Endothelial cell of umbilical vein (primary cell): ENCODE results near the gene SLC44A1. TPM values are rescaled to one million over a fixed set of nuclear protein-coding genes. Genes with fewer than 3 reads are reported as not detected.

Experiments
- BruUV-seq: library from RNA; stranded (reverse); fragments of 400-500 nt; replicated peaks from 2 replicates; lab custom pipeline; 2021; lab: Mats Ljungman, UMichigan
- CTCF ChIA-PET: fragments of 300-600, 350-600 bp; sonication (Branson Sonifier 250); formaldehyde crosslinking; loops from one replicate; lab custom pipeline; 2021; ENCODE audit warnings: antibody characterized with exemption, inconsistent platforms; lab: Charles Lee
- POLR2A ChIA-PET: fragments of 300-600, 350-600 bp; sonication (Branson Sonifier 250); formaldehyde crosslinking; loops from one replicate; lab custom pipeline; 2021; ENCODE audit warnings: antibody characterized with exemption, inconsistent platforms; lab: Charles Lee
- DNase-seq: peaks from one replicate; pipeline ENCODE4 v3.0.0-alpha.2; 2011; ENCODE audit warnings: low read depth, low spot score
- FAIRE-seq: peaks from 2 replicates; lab custom pipeline; 2011; peaks lifted over from hg19 to GRCh38; lab: Jason Lieb, UNC
- H2AFZ ChIP-seq: 2 replicates; pipeline ENCODE4 v1.6.0; 2012; ENCODE audit warnings: low read depth, low read length, control low read depth, inconsistent platforms
- H3K27ac ChIP-seq: 2 replicates; pipeline ENCODE4 v1.5.1; 2011; ENCODE audit warnings: low read depth, mild to moderate bottlenecking, control low read depth, low read length, moderate library complexity; ENCODE audit not compliant: insufficient read depth
- H3K27me3 ChIP-seq, 2 experiments: 2 replicates each; pipeline versions ENCODE4 v1.6.0 to v1.6.1; 2011; ENCODE audit warnings: low read length in 2 of 2, mixed read lengths in 1 of 2; ENCODE audit not compliant: control insufficient read depth in 2 of 2, insufficient read depth in 2 of 2
- H3K36me3 ChIP-seq, 2 experiments: 2 replicates in 1 of 2; 3 replicates in 1 of 2; pipeline ENCODE4 v1.5.1; 2011; ENCODE audit warnings: low read length in 2 of 2, mild to moderate bottlenecking in 1 of 2, moderate library complexity in 1 of 2; ENCODE audit not compliant: control insufficient read depth in 2 of 2, insufficient read depth in 2 of 2; ENCODE audit errors: extremely low read depth in 1 of 2
- H3K4me1 ChIP-seq: 3 replicates; pipeline ENCODE4 v1.5.1; 2011; ENCODE audit warnings: mild to moderate bottlenecking, low read length; ENCODE audit not compliant: control insufficient read depth, insufficient read depth; ENCODE audit errors: extremely low read depth
- H3K4me2 ChIP-seq: 2 replicates; pipeline ENCODE4 v1.6.1; 2011; ENCODE audit warnings: low read length, control low read depth, mixed read lengths; ENCODE audit not compliant: insufficient read depth
- H3K4me3 ChIP-seq, 3 experiments: fragments of 200-600 bp in 1 of 3; sonication (generic), shearing (Covaris generic) in 1 of 3; replicated peaks in 1 of 3; 2 replicates each; pipeline ENCODE4 v1.5.1; 2011 to 2016; ENCODE audit warnings: control low read depth in 3 of 3, low read length in 3 of 3, mild to moderate bottlenecking in 2 of 3, inconsistent platforms in 1 of 3, low read depth in 1 of 3, moderate library complexity in 1 of 3; ENCODE audit not compliant: insufficient read depth in 1 of 3
- H3K79me2 ChIP-seq: 2 replicates; pipeline ENCODE4 v1.6.0; 2012; ENCODE audit warnings: low read length, inconsistent platforms; ENCODE audit not compliant: control insufficient read depth, insufficient read depth
- H3K9ac ChIP-seq: replicated peaks from 2 replicates; pipeline ENCODE3; 2011; ENCODE audit warnings: low read length, control low read depth; ENCODE audit not compliant: insufficient read depth; ENCODE audit errors: extremely low read depth
- H3K9me1 ChIP-seq: replicated peaks from 3 replicates; pipeline ENCODE4 v1.6.0; 2011; ENCODE audit warnings: mild to moderate bottlenecking, low read length; ENCODE audit not compliant: control insufficient read depth, insufficient read depth; ENCODE audit errors: extremely low read depth
- H3K9me3 ChIP-seq: replicated peaks from 2 replicates; pipeline ENCODE4 v1.5.1; 2012; ENCODE audit warnings: low read length, inconsistent platforms; ENCODE audit not compliant: control insufficient read depth, insufficient read depth
- H4K20me1 ChIP-seq: replicated peaks from 2 replicates; pipeline ENCODE3; 2011; ENCODE audit warnings: mild to moderate bottlenecking, low read length; ENCODE audit not compliant: control insufficient read depth, insufficient read depth; ENCODE audit errors: extremely low read depth
- GATA2 ChIP-seq: IDR thresholded peaks from 2 replicates; pipeline ENCODE4 v1.7.0; 2011; ENCODE audit warnings: low read depth, mild to moderate bottlenecking, moderate library complexity, mixed read lengths, low read length; ENCODE audit not compliant: insufficient read length, insufficient read depth
- JUN ChIP-seq: IDR thresholded peaks from 2 replicates; pipeline ENCODE4 v1.6.1; 2011; ENCODE audit warnings: borderline replicate concordance, low read depth; ENCODE audit not compliant: insufficient read length, insufficient read depth
- MYC ChIP-seq: IDR thresholded peaks from one replicate; pipeline ENCODE4 v1.6.1; 2011; ENCODE audit warnings: mild to moderate bottlenecking, low read depth, low read length
- POLR2A ChIP-seq: IDR thresholded peaks from 2 replicates; pipeline ENCODE4 v1.6.1; 2012; ENCODE audit warnings: low read depth, mild to moderate bottlenecking, control low read depth, low read length
- POLR2AphosphoS5 ChIP-seq: IDR thresholded peaks from 2 replicates; pipeline ENCODE4 v1.6.1; 2012; ENCODE audit warnings: low read depth, mild to moderate bottlenecking, control low read depth, low read length, moderate library complexity; ENCODE audit not compliant: insufficient read depth
- dilution Hi-C: fragments of 300-500 bp; cut with MboI; formaldehyde crosslinking; loops from one replicate; pipeline ENCODE4 v1.15.0; 2019; ENCODE audit warnings: low sequenced_read_pairs; ENCODE audit not compliant: extremely low pct_ligation_motif_present
- intact Hi-C: fragments of 100-400 bp; cut with micrococcal nuclease; formaldehyde crosslinking; loops from one replicate; pipeline ENCODE4 v1.10.0; 2022
- polyA plus RNA-seq, 4 experiments: library from polyadenylated mRNA; depleted of rRNA in 3 of 4; stranded (reverse) in 3 of 4; unstranded in 1 of 4; fragments of >200 nt; gene quantifications; 2 replicates each; pipeline versions ENCODE4 v1.2.1 to v1.2.3, GENCODE V29; 2011 to 2012; ENCODE audit warnings: missing spikeins in 1 of 4
- total RNA-seq: library from RNA; stranded (reverse); gene quantifications from 2 replicates; pipeline ENCODE4 v1.2.3, GENCODE V29; 2021
- TF ChIP-seq, protein P1 (sequence below), 2 donors: IDR thresholded peaks; 1 replicate in 1 of 2; 2 replicates in 1 of 2; pipeline ENCODE4 v1.5.1; 2011; ENCODE audit warnings: low read length in 2 of 2, mild to moderate bottlenecking in 2 of 2, moderate library complexity in 2 of 2, control low read depth in 1 of 2, inconsistent platforms in 1 of 2, low read depth in 1 of 2; ENCODE audit not compliant: insufficient read depth in 1 of 2; ENCODE audit errors: extremely low read depth in 1 of 2

SLC44A1 gene
- total and polyA plus RNA-seq, 2 donors (not counting 3 experiments of a cell fraction or from before 2014, with no cell fraction given) = 16.1 to 37.7 TPM

DNA sequence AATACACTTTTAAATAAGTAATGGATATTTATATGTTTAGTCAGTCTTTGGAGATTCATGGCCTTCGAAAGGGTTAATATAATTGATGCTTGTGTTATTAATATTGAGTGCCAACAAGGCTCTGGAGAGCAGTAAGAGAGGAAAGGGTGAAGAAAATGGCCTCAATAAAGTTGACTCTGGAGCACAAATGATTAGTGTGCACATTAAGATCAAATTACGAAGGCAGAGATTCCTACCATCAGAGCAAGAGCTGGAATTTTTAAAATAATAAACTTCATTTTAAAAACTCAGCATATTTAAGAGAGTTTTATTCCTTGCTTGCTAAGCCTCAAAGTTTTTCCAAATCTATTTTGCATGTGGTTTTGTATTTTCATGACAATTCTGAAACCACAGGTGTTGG, 14.8 kb downstream of the SLC44A1 start:
- dilution Hi-C loops = no loop called here
- Histone ChIP-seq H3K4me1 (peaks cover 10% of the 10 kb centered on the region), H2AFZ (no peak overlapping the region), H3K27me3 (no peaks in the 10 kb centered on the region), H4K20me1 (peaks cover 2% of the 10 kb centered on the region), H3K9me1 (no peaks in the 10 kb centered on the region), H3K4me2 (no peak overlapping the region), H3K27ac (no peak overlapping the region), H3K9ac (no peak overlapping the region), H3K9me3 (no peaks in the 10 kb centered on the region), H3K79me2 (peaks cover 3% of the 10 kb centered on the region), H3K36me3 (no peaks in the 10 kb centered on the region), H3K4me3 (no peak overlapping the region)
- POLR2A ChIA-PET = no interaction called here
- DNase-seq = no peak
- BruUV-seq = no TSS peak
- TF ChIP-seq POLR2A = no peak
- no peak for TF ChIP-seq MYC
- intact Hi-C loops = no loop called here
- CTCF ChIA-PET = no interaction called here
- FAIRE-seq = no peak

DNA sequence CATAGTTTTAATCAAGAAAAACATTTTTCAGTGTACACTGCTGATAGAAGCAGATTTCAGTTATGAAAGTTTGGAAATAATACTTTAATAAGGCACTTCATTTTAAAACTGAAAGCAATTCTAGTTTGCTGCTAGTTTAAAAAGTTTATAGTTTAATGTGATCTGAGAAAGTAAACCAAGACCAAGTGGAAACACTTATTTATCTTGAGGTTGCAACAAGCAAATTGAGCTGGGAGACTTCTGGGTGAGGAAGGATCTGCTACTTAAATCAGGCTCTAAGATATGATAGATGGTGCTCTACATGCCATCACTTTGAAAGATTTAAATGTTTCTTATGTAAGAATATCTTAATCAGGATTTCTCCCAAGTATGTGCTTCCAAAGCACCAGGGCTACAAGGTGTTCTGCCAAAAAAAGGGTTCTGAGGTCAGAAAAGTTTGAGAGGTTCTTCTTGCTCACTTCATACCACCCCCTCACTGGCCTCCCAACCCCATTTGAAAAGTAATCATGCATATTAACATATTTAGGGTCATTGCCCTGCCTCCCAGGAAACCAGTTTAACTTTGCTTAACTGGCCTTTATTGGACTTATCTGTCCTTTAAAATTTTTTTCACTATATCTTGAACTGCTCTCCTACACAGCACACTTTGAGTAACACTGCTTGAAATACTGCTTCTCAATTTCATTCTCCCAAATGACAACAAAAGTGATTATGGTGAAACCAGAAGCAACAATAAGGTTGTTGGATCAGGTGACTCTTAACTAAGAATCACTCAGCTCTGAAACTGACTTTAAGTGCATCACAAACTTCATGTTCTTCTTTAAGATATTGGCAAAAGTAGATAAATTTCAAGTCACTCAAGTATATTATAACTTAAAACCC, 15.5 kb downstream of the SLC44A1 start:
- ChIA-PET POLR2A (no interaction called here), CTCF (no interaction called here)
- DNase-seq (no peak), FAIRE-seq (no peak)
- intact Hi-C loops (no loop called here), dilution Hi-C loops (no loop called here)
- Histone ChIP-seq H3K27me3 (no peaks in the 10 kb centered on the region), H3K9ac (no peak overlapping the region), H3K4me3 (no peak overlapping the region), H3K9me3 (no peaks in the 10 kb centered on the region), H3K4me2 (no peak overlapping the region), H3K79me2 (peaks cover 2% of the 10 kb centered on the region), H4K20me1 (peaks cover 2% of the 10 kb centered on the region), H3K27ac (no peak overlapping the region), H3K36me3 (no peaks in the 10 kb centered on the region), H2AFZ (no peak overlapping the region), H3K4me1 (peaks cover 10% of the 10 kb centered on the region), H3K9me1 (no peaks in the 10 kb centered on the region)
- no peak for TF ChIP-seq GATA2
- TF ChIP-seq JUN = no peak
- TF ChIP-seq, protein P1, sequence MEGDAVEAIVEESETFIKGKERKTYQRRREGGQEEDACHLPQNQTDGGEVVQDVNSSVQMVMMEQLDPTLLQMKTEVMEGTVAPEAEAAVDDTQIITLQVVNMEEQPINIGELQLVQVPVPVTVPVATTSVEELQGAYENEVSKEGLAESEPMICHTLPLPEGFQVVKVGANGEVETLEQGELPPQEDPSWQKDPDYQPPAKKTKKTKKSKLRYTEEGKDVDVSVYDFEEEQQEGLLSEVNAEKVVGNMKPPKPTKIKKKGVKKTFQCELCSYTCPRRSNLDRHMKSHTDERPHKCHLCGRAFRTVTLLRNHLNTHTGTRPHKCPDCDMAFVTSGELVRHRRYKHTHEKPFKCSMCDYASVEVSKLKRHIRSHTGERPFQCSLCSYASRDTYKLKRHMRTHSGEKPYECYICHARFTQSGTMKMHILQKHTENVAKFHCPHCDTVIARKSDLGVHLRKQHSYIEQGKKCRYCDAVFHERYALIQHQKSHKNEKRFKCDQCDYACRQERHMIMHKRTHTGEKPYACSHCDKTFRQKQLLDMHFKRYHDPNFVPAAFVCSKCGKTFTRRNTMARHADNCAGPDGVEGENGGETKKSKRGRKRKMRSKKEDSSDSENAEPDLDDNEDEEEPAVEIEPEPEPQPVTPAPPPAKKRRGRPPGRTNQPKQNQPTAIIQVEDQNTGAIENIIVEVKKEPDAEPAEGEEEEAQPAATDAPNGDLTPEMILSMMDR (IDR thresholded peaks at IDR 0.05; ENCODE audit: extremely low read depth in 1 of 2, insufficient read depth in 1 of 2, low read depth in 1 of 2, low read length in 2 of 2) = no peak
- no peak for TF ChIP-seq POLR2AphosphoS5
- BruUV-seq = no TSS peak
